Omental fat pad (tissue), 4 donors: ENCODE results near the gene MRS2. TPM values are rescaled to one million over a fixed set of nuclear protein-coding genes. Genes with fewer than 3 reads are reported as not detected.
"Not testable (repeated sequence)": the region's sequence is repeated elsewhere in the genome, so short reads cannot be mapped to it uniquely, and the experiment has no call there.

Experiments used
- ATAC-seq: fragments of 150-250 bp; one replicate; pipeline ENCODE4 v1.9.1; 2016; ENCODE audit warnings: mild to moderate bottlenecking, moderate library complexity; ENCODE audit not compliant: low FRiP score
- DNase-seq: peaks from one replicate; pipeline ENCODE4 v3.0.0-alpha.2; 2019; ENCODE audit warnings: low spot score
- total RNA-seq, 4 donors: library from RNA; depleted of rRNA; stranded (reverse); fragments of >200 nt; gene quantifications; one replicate each; pipeline ENCODE4 v1.1.0, GENCODE V29; 2016
- TF ChIP-seq, protein P1 (sequence below), 3 donors: fragments of 450-650 bp; IDR thresholded peaks; one replicate each; pipeline ENCODE4 v1.5.1; 2016 to 2017; ENCODE audit warnings: antibody characterized with exemption in 3 of 3, mild to moderate bottlenecking in 3 of 3, moderate library complexity in 2 of 3

The MRS2 gene
- total RNA-seq, 4 donors from 2014 or later: 22.8 to 27.5 (median 24.8) TPM

DNA sequence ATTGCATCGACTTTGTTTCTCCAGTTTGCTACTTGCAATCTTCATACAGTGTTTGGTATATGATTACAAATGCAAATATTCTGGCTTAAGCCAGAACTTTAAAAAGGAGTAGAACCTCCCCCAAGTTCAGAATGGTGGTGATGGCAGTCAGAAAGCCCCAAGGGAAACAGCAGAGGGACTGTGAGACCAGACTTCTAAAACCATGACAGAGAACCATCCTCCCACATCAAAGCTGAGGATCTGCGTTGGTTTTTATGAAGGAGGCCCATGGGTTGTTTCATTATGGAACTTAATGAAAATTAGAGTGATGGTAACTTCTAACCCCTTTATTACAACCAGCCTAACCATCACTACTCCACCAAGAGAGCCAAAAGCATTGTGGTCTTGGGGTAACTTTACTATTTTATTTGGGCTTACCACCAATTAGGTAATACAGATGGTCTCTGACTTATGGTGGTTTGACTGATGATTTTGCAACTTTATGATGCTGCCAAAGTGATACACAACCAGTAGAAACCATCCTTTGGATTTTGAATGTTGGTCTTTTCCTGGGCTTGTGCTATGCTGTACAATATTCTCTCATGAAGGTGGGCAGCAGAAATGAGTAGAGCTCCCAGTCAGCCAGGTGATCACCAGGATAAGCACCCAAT is 10.9 kb upstream of the MRS2 start:
- TF ChIP-seq, protein P1, sequence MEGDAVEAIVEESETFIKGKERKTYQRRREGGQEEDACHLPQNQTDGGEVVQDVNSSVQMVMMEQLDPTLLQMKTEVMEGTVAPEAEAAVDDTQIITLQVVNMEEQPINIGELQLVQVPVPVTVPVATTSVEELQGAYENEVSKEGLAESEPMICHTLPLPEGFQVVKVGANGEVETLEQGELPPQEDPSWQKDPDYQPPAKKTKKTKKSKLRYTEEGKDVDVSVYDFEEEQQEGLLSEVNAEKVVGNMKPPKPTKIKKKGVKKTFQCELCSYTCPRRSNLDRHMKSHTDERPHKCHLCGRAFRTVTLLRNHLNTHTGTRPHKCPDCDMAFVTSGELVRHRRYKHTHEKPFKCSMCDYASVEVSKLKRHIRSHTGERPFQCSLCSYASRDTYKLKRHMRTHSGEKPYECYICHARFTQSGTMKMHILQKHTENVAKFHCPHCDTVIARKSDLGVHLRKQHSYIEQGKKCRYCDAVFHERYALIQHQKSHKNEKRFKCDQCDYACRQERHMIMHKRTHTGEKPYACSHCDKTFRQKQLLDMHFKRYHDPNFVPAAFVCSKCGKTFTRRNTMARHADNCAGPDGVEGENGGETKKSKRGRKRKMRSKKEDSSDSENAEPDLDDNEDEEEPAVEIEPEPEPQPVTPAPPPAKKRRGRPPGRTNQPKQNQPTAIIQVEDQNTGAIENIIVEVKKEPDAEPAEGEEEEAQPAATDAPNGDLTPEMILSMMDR (IDR thresholded peaks at IDR 0.05): no peak
- ATAC-seq (no peak), DNase-seq (no peak)

DNA sequence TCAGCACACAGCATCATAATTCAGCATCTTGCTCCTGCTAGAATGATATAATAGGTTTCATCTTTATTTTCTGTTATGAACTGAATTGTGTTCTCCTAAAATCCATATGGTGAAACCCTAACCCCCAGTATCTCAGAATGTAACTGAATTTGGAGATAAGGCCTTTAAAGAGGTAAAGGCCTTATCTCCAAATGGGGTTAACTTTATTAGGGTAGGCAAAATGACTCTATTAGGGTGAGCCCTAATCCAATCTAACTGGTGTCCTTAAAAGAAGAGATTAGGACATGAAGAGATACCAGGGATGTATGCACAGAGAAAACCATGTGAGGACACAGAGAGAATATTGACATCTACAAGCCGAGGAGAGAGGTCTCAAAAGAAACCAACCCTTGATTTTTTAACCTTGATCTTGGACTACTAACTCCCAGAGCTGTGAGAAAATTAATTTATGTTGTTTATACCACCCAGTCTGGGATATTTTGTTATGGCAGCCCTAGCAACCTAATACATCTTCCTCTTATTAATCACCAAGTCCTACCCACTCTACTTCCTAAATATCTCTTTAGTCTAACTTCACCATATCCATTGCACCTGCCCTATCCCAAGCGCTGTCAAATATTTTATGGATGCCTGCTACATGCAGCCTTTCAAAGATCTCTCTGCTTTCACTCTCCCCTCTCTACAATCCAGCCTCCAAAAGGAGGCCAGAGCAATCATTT is 8.5 kb upstream of the MRS2 start:
- DNase-seq (no peak), ATAC-seq (no peak)
- TF ChIP-seq, protein P1 (IDR thresholded peaks at IDR 0.05): no peak

DNA sequence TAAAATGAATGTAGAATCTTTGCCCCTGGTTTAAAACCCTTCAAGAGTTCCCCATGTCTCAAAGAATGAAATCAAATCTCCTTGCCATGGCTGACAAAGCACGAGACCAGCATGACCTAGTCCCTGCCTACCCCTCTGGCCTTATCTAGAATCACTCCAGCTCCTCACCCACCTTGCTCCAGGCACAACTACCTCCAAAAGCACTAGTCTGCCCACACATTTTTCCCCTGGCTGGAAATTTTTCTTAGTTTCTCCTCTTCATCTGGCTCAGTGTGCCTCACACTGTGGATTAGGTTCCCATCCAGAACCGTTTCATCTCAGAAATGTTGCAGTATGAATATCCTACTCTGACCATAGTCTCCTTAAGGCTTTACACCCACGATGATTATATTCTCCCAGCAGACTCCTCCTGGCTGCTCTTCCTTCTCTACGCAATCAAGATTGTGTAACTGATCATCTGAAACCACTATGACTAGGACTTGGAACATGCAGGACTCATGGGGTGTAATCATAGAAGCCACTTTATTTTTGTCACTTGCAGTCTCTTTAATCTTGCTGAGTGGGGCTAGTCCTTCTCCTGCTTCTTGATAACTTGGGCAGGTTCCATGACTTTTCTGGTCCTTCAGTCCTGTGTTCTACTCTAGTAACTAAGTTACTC is 7.8 kb upstream of the MRS2 start:
- no peak for DNase-seq
- TF ChIP-seq, protein P1 (IDR thresholded peaks at IDR 0.05): no peak
- no peak for ATAC-seq

DNA sequence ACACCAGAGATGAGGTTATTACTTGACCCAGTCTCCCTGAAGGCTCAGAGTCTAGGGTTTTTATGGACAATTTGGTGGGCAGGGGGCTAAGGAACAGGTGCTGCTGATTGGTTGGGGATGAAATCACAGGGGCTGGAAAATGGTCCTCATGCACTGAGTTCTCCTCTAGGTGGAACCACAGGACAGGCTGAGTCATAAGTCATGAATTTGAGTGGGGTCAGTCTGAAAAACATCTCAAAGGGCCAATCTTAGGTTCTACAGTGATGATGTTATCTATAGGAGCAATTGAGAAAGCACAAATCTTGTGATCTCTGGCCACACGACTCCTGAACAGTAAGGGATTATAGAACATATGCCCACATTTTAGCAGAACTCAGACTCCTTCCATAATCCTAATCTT is 5.9 kb upstream of the MRS2 start:
- DNase-seq: no peak
- TF ChIP-seq, protein P1 (IDR thresholded peaks at IDR 0.05): no peak
- ATAC-seq: no peak

DNA sequence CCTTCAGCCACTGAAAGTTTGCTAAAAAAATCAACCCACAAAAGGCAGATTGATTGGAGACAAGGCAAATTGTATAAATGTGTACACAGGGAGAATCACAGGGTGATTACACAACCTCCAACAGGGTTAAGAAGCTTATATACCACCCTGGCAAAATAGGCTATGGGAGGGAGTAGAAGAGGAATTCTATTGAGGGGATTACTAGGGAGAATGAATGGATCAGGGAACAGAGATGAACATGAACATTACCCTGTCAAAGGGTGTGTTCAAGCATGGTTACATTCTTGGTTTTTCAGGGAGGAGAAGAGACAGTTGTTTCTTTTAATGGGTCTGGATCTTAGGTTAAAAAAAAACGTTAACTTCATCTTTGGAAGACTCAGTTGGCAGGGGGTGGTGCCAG is 5.1 kb upstream of the MRS2 start:
- no peak for DNase-seq
- ATAC-seq: no peak
- TF ChIP-seq, protein P1 (IDR thresholded peaks at IDR 0.05): no peak

DNA sequence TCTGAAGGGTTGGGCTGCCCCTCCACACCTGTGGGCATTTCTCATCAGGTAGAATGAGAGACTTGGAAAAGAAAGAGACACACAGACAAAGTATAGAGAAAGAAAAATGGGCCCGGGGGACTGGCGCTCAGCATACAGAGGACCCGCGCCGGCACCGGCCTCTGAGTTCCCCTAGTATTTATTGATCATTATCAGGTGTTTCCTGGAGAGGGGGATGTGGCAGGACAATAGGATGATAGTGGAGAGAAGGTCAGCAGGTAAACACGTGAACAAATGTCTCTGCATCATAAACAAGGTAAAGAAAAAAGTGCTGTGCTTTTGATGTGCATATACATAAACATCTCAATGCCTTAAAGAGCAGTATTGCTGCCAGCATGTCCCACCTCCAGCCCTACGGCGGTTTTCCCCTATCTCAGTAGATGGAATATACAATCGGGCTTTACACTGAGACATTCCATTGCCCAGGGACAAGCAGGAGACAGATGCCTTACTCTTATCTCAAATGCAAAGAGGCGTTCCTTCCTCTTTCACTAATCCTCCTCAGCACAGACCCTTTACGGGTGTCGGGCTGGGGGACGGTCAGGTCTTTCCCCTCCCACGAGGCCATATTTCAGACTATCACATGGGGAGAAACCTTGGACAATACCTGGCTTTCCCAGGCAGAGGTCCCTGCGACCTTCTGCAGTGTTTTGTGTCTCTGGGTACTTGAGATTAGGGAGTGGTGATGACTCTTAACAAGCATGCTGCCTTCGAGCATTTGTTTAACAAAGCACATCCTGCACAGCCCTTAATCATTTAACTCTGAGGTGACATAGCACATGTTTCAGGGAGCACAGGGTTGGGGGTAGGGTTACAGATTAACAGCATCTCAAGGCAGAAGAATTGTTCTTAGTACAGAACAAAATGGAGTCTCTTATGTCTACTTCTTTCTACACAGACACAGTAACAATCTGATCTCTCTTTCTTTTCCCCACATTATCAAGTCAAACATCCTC is 2.4 kb upstream of the MRS2 start:
- DNase-seq: not testable (repeated sequence)

DNA sequence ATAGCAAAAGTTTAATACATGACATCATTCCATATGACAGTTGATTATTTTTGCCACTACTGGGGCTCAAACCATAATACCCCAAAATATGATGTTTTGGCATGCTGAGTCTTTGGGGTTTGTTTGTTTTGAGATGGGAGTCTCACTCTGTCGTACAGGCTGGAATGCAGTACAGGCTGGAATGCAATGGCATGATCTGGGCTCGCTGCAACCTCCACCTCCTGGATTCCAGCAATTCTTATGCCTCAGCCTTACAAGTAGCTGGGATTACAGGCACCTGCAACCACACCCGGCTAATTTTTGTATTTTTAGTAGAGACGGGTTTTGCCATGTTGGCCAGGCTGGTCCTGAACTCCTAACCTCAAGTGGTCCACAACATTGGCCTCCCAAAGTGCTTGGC is 1.3 kb upstream of the MRS2 start:
- DNase-seq: no peak
- no peak for ATAC-seq
- TF ChIP-seq, protein P1 (IDR thresholded peaks at IDR 0.05): no peak

More for the DNA sequence above, 2.4 kb upstream of the MRS2 start:
- ATAC-seq: not testable (repeated sequence)
